T47D (cell line): Measurements from ENCODE around the gene INTS14.
A peak's percentile ranks its signal among the peaks of the same experiment; 100 is the strongest.

Experiments
- DNase-seq, 2 experiments: peaks; one replicate each; pipeline versions ENCODE4 v3.0.0 to v3.0.0-alpha.2; 2011 to 2012; ENCODE audit warnings: low read depth in 1 of 2, low spot score in 1 of 2
- JUND ChIP-seq: IDR thresholded peaks from 2 replicates; pipeline ENCODE4 v1.6.1; 2012; ENCODE audit warnings: low read depth
- in situ Hi-C: cut with HindIII; loops from 2 replicates; pipeline ENCODE4 v1.10.0; 2016; ENCODE audit warnings: low sequenced_read_pairs, low pct_unique_long_range_greater_than_20kb

The INTS14 gene

DNA sequence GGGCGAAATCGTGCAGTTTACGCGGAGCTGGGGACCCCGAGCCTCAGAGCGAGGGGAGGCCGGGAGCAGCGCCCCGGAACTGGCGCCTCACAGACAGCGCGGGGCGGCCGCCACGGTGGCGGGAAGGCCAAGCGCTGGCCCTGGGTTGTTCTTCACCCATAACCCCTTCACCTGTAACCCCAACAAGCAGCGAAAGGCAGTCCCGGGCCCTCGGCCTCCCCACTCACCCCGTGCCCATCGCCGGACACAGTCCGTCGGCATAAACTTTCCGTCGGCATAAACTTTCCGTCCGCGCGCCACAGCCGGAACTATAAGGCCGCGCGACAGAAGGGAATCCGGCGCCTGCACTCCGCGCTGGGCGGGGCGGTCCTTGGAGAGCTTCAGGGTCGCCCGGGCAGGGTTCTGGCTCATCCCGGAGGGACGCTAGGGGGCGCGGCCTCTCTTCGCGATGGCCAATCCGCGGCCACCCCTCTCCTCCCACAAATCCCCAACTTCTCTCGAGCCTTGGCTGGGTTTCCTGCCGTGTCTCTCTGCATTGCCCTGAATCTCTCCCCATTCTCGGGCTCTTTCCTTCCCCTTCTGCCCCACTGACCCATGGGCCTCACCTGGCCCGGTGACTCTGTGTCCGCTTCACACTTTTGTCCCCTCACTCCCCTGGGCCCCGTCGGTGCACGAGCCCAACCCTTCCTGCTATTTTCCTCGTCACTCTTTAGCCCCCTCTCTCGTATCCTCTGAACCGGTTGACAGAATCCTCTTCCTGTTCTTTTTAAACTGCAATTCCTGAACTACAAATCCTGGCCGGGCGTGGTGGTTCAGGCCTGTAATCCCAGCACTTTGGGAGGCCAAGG lies at the start of gene INTS14:
INTS14 (minus strand) TSS at position 261 of the 848 bp plus-strand sequence. CDS start 3,751 bp downstream, outside the sequence.
- in situ Hi-C loops = no loop called here
- TF ChIP-seq JUND = no peak
- DNase-seq = peak; percentile 93 to 98

DNA sequence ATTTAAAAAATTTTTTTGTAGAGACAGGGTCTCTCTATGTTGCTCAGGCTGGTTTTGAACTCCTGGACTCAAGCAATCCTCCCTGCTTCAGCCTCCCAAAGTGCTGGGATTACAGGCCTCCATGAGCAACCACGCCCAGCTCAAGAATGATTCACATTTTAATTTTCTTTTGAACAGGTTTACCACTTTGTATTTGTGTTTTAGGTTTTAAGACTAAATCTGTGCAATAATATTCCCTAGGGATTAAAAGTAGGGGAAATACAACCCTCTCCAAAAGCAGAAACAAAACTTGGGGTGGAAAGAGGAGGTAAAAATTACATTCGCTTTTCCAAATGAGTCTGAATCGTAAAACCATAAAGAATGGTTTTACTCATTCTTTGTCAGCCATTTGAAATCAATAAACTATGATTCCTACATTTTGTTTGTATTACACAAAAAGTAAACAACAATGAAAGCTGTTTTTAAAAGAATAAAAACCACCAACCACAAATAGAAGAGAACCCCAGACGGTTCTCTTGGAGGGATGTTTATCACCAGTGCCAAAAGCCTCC lies 48.6 kb upstream of the INTS14 start:
- DNase-seq = no peak
- in situ Hi-C loops = no loop called here
- no peak for TF ChIP-seq JUND

DNA sequence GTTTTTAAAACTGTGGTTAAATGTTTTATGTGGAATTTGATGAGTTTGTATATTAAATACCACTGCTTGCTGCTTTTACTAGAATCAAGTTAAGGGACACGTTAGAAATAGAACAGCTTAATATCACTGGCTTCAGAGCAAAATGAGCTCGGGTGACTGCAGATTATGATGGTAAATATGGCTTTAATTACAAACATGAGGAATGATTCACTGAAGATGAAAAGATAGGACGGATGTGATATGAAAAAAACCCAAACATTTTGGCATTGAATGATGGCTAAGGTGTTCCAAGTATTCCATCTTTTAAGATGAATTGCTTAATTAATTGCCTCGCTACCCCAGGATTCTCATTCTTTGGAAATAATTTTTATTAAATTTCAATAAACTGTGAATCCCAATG lies 44.5 kb upstream of the INTS14 start:
- no peak for DNase-seq
- in situ Hi-C loops = no loop called here
- no peak for TF ChIP-seq JUND

DNA sequence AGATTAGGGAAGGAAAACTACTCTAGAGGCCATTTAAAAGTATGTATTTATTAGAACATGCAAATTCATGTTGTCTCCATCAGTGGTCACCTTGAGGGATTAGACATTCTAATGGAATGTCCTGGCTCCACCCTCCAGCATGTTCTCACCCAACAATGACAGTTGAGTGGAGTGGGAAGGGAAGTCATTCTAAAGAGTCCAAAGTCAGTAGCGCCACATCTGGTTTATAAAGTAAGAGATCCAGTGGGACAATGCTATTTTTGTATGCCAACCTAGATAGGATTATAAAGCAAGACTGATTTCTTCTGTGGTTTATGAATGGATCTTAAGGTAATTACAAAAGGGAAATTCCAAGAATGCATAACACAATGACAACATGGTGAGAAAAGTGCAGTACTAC lies 44.1 kb upstream of the INTS14 start:
- no peak for DNase-seq
- in situ Hi-C loops = no loop called here
- no peak for TF ChIP-seq JUND

DNA sequence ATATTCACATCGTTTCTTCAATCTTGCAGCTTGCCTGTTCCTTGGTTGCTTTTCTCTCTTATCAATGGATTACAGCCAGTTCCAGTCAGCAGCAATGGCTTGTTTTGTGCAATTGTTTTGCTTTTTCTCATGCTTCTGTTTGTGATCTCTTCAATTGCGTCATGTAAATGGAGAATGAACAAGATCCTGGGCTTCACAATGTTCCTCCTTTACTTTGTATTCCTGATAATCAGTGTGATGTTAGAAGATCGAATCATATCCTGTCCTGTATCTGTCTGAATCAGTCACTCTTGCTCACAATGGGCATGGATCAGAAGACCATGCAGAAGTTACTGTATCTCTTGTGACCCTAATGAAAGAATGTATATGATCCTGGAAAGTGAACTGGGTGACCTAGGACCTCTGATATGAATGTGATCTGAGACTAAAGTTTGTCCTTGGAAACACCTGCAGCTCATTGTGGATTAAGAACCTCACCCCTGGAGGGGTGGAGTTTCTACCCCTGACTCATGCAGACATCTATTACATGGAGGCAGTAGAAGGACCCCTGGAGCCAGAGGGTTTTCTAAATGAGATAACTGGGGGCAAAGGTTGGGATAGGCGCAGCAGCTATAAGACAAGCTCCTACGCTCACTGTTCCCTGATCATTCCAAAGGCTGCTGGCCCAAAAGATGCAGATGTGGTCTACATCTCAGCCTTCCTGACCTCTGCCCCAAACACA lies 43.0 kb upstream of the INTS14 start:
- TF ChIP-seq JUND = no peak
- no peak for DNase-seq

DNA sequence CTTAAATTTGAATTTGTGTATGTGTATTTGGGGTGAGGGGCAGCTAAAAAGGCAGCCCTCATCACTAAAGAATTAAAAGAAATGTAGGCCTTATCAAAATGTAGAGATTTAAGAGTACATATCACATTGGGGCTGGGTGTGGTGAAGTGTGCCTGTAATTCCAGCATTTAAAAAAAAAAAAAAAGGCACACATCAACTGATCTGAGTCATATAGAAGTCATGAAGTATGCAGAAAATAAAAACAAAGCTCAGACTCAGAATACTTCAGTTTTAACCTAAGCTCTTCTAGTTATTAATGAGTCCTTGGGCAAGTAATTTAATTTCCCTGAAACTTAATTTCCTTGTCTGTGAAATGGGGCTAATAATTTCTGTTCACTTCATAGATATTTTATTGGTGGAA lies 42.4 kb upstream of the INTS14 start:
- in situ Hi-C loops = no loop called here
- no peak for DNase-seq
- TF ChIP-seq JUND = no peak

More for the DNA sequence above, 43.0 kb upstream of the INTS14 start:
- in situ Hi-C loops = no loop called here

DNA sequence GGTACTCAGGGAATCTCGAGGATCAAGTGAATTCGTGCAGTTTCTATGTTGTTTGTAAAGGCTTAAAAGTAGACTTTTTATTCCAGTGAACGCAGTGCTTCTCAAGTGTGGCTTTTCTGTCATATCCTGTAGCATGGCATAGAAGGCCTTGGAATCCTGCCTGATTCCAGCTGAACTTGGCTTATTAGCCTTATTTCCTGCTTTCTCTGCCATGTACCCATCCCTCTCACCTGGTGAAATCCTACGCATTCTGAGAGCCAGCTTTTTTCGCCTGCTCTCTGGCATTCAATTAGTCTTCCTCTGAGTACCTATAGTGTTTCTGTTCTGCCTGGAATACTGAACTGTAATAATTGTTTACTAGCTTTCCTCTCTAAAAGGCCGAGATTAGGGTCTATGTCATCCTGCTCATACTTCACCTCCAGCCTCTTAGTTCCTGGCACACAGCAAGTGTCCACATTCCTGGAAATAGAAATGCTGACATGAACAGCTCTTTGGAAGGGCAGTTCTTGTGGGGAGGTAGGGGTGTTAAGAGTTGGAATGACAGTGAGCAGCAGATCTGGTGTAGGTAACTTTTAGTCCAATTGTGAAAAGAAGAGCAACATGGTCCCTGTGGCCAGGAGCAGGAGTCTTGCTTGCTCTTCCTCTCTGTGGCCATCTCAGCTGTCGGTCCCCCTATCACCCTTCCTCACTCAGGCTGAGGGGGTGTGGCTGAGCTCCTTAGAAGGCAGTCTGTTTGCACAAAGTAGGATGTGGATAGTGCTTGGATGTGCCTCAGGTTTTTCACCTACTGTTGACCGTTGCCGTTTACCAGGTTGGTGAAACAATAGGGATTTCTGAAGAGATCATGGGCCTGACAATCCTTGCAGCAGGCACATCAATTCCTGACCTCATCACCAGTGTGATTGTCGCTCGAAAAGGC lies 41.2 kb upstream of the INTS14 start:
- TF ChIP-seq JUND = no peak
- in situ Hi-C loops = no loop called here
- no peak for DNase-seq

DNA sequence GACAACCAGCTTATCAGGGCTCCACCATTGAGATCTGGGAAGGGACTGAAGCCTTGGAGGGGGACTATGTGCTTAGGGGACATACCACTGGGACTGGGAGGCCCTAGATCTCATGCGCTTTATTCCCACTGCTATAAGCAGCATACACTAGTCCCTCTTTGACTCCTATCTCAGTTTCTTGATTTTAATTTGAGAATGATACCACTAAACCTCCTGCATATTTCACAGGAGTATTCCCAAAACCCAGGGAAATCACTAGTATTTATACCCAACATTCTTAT lies 40.1 kb upstream of the INTS14 start:
- no peak for DNase-seq
- no peak for TF ChIP-seq JUND
- in situ Hi-C loops = no loop called here

DNA sequence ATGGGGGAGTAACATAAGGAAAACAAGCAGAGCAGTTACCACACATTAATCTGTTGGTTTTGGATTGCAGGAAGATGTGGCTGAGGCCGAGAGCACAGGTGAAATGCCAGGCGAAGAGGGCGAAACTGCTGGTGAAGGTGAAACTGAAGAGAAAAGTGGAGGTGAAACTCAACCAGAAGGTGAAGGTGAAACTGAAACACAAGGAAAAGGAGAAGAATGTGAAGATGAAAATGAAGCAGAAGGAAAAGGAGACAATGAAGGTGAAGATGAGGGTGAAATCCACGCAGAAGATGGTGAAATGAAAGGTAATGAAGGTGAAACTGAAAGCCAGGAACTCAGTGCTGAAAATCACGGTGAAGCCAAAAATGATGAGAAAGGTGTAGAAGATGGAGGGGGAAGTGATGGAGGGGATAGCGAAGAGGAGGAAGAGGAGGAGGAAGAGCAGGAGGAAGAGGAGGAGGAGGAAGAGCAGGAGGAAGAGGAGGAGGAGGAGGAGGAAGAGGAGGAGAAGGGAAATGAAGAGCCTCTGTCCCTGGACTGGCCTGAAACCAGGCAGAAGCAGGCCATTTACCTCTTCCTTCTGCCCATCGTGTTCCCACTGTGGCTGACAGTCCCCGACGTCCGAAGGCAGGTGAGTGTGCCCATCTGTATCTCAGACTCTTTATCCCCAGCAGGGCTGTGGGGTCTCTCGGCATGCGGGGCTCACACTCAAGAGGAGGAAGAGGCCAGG lies 39.5 kb upstream of the INTS14 start:
- TF ChIP-seq JUND = no peak
- in situ Hi-C loops = no loop called here
- no peak for DNase-seq

DNA sequence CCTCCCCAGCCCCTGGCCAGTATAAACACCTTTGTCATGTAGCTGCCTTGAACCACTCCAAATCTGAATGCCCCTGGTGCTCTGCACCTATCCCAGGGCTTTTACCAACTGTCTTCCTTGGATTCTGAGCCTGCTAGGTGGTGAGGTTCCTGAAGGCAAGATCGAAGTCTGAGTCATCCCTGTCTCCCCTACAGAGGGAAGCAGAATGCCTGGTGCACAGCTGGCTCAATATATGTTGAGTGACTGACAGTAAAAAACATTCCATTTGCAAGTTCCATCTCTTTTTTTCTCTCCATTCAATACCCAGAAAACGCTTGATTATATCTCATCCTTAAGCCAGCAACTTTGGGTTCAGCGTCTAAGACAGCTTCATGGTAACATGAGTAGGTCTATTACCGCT lies 35.6 kb upstream of the INTS14 start:
- no peak for TF ChIP-seq JUND
- in situ Hi-C loops = no loop called here
- DNase-seq = no peak

DNA sequence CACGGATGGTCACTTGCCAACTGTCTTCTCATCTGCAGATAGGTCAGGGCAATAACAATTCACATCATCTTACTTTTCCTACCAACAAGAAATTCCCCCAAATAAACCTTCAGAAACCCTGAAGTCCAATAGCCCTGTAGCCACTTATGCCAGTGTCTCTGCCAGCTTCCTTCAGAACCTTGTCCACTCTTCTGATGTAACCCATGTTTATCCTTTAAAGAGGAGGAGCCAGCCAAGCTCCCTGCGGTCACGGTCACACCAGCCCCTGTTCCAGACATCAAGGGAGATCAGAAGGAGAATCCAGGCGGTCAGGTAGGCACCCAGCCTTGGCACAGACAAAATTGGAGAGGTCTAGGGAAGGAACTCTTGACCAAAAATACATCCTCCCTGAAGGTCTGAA lies 34.5 kb upstream of the INTS14 start:
- no peak for TF ChIP-seq JUND
- in situ Hi-C loops = no loop called here
- DNase-seq = no peak

DNA sequence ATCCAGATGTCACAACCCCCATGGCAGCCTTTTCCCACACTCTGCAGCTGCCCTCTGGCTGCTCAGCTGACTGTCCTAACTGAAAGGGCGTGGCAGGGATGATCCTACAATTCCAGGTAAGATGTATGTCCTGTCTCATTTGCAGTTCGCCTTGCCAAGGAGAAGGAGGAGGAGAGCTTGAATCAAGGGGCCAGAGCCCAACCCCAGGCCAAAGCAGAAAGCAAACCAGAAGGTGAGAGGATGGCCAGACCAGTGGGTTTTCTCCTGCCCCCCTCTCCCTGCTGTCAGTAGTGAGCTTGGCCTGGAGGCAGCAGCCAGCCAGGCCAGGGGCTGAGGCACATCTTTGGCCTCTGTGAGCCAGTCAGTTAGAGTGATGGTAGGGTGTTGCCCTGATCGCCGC lies 33.4 kb upstream of the INTS14 start:
- no peak for DNase-seq
- no peak for TF ChIP-seq JUND
- in situ Hi-C loops = no loop called here
